DMS53 treated with DMSO at 0.1 percent for 48 hours (cell line): ENCODE results near the gene ADRA2B.
"Not testable (repeated sequence)": the region's sequence is repeated elsewhere in the genome, so short reads cannot be mapped to it uniquely, and the experiment has no call there.

Source experiments
- DNase-seq: peaks from one replicate; lab custom pipeline; 2025; ENCODE audit not compliant: unreplicated experiment; lab: John Stamatoyannopoulos, UW

The ADRA2B gene

GRCh38 chr2:96091141-96091710 is 25.1 kb downstream of the ADRA2B start:
- DNase-seq = no peak

- DNase-seq = no peak
Measured at GRCh38 chr2:96090196-96090926, 26.0 kb downstream of the ADRA2B start.

- DNase-seq = no peak
Measured at GRCh38 chr2:96089356-96090195, 26.8 kb downstream of the ADRA2B start.

GRCh38 chr2:96088340-96089335 is 27.7 kb downstream of the ADRA2B start:
- DNase-seq = no peak

- DNase-seq = no peak
Measured at GRCh38 chr2:96087130-96087529, 29.2 kb downstream of the ADRA2B start.

- DNase-seq = no peak
Measured at GRCh38 chr2:96085541-96086355, 30.6 kb downstream of the ADRA2B start.

- not testable (repeated sequence) for DNase-seq
Measured at GRCh38 chr2:96084858-96085518, 31.4 kb downstream of the ADRA2B start.

- no peak for DNase-seq
Measured at GRCh38 chr2:96083989-96084857, 32.1 kb downstream of the ADRA2B start.

GRCh38 chr2:96083064-96083939 is 33.1 kb downstream of the ADRA2B start:
- DNase-seq = no peak

GRCh38 chr2:96082211-96083063 is 33.9 kb downstream of the ADRA2B start:
- no peak for DNase-seq

GRCh38 chr2:96081042-96081441 is 35.3 kb downstream of the ADRA2B start:
- no peak for DNase-seq

- DNase-seq = no peak
Measured at GRCh38 chr2:96075199-96075771, 41.1 kb downstream of the ADRA2B start.

- DNase-seq = no peak
Measured at GRCh38 chr2:96074156-96074555, 42.2 kb downstream of the ADRA2B start.

GRCh38 chr2:96073170-96073775 is 43.1 kb downstream of the ADRA2B start:
- DNase-seq = no peak

- DNase-seq = no peak
Measured at GRCh38 chr2:96072746-96073145, 43.6 kb downstream of the ADRA2B start.
